H1 (cell line): ENCODE measurements around the gene EAF2. TPM values are rescaled to one million over a fixed set of nuclear protein-coding genes. Genes with fewer than 3 reads are reported as not detected.

ENCODE experiments used
- CEBPB ChIP-seq: IDR thresholded peaks from 2 replicates; pipeline ENCODE4 v1.6.1; 2012; ENCODE audit warnings: low read depth, low read length
- TAF7 ChIP-seq: optimal IDR thresholded peaks from 2 replicates; pipeline ENCODE3; 2011; ENCODE audit warnings: low read depth, mild to moderate bottlenecking, inconsistent platforms, low read length, moderate library complexity, borderline replicate concordance
- polyA plus RNA-seq, 7 experiments: library from polyadenylated mRNA; depleted of rRNA in 3 of 7; stranded (reverse) in 5 of 7; unstranded in 2 of 7; fragments of >200 nt in 5 of 7; fragments of 200-250 nt in 2 of 7; gene quantifications; 1 replicate in 5 of 7; 2 replicates in 1 of 7; 4 replicates in 1 of 7; pipeline versions ENCODE4 v1.2.1 to v1.2.3, GENCODE V29; 2011 to 2013; ENCODE audit warnings: missing spikeins in 2 of 7, mixed read lengths in 2 of 7
- total RNA-seq: library from RNA; stranded (reverse); fragmentation: NEBNext Ultra II Directional; extraction: Animal tissue kit (Norgen Biotek cat#: 25700); gene quantifications from 2 replicates; pipeline ENCODE4 v1.2.1, GENCODE V29; 2021

The EAF2 gene
- total and polyA plus RNA-seq, 2 of the 8 experiments (the other 6 are each of a cell fraction or from before 2014, with no cell fraction given): 3.6 to 6.6 TPM

- TF ChIP-seq TAF7 (no peak), CEBPB (no peak)
- TF ChIP-seq, all 59 proteins: peak for 0
Observed at GRCh38 chr3:121794264-121794983, 40.6 kb upstream of the EAF2 start (continued).
